CD14-positive monocyte (primary cell): ENCODE data around the gene RNF157. TPM values are rescaled to one million over a fixed set of nuclear protein-coding genes. Genes with fewer than 3 reads are reported as not detected.

Experiments
- DNase-seq, 3 donors: peaks; one replicate each; pipeline ENCODE4 v3.0.0-alpha.2; 2011 to 2022
- H2AFZ ChIP-seq: 2 replicates; pipeline ENCODE4 v1.6.0; 2012; ENCODE audit warnings: mild to moderate bottlenecking, low read depth, low read length, inconsistent platforms; ENCODE audit not compliant: insufficient read depth, poor library complexity, severe bottlenecking
- H3K27ac ChIP-seq, 2 donors: 1 replicate in 1 of 2; 2 replicates in 1 of 2; pipeline ENCODE4 v1.5.1; 2012 to 2013; ENCODE audit warnings: low read length in 2 of 2, control low read depth in 1 of 2, inconsistent platforms in 1 of 2, low read depth in 1 of 2, mild to moderate bottlenecking in 1 of 2
- H3K27me3 ChIP-seq, 2 donors: one replicate each; pipeline versions ENCODE4 v1.6.0 to v1.6.1; 2011 to 2013; ENCODE audit warnings: low read length in 2 of 2; ENCODE audit not compliant: control insufficient read depth in 2 of 2, insufficient read depth in 2 of 2
- H3K36me3 ChIP-seq, 2 donors: replicated peaks in 1 of 2; 1 replicate in 1 of 2; 2 replicates in 1 of 2; pipeline versions ENCODE4 v1.5.1 to v1.6.1; 2012 to 2013; ENCODE audit warnings: low read length in 2 of 2, control low read depth in 1 of 2, inconsistent platforms in 1 of 2, mild to moderate bottlenecking in 1 of 2; ENCODE audit not compliant: insufficient read depth in 2 of 2, control insufficient read depth in 1 of 2
- H3K4me1 ChIP-seq, 2 donors: 1 replicate in 1 of 2; 2 replicates in 1 of 2; pipeline versions ENCODE4 v1.5.1 to v1.6.1; 2012 to 2013; ENCODE audit warnings: low read length in 2 of 2, control low read depth in 1 of 2, inconsistent platforms in 1 of 2, mild to moderate bottlenecking in 1 of 2, moderate library complexity in 1 of 2; ENCODE audit not compliant: insufficient read depth in 2 of 2, control insufficient read depth in 1 of 2
- H3K4me2 ChIP-seq: replicated peaks from 2 replicates; pipeline ENCODE3; 2012; ENCODE audit warnings: low read length, moderate library complexity, mild to moderate bottlenecking; ENCODE audit not compliant: poor library complexity, severe bottlenecking; ENCODE audit errors: extremely low read depth
- H3K4me3 ChIP-seq, 3 experiments: fragments of 200-600 bp in 1 of 3; sonication (generic) in 1 of 3; replicated peaks in 1 of 3; 1 replicate in 2 of 3; 2 replicates in 1 of 3; pipeline ENCODE4 v1.5.1; 2011 to 2013; ENCODE audit warnings: low read length in 3 of 3, mild to moderate bottlenecking in 3 of 3, control low read depth in 2 of 3, low read depth in 2 of 3, inconsistent platforms in 1 of 3, moderate library complexity in 1 of 3
- H3K79me2 ChIP-seq: 2 replicates; pipeline ENCODE4 v1.6.0; 2012; ENCODE audit warnings: mild to moderate bottlenecking, control low read depth, inconsistent platforms, low read length, moderate library complexity; ENCODE audit not compliant: insufficient read depth
- H3K9ac ChIP-seq: 2 replicates; pipeline ENCODE4 v1.6.0; 2017; ENCODE audit warnings: low read length, mild to moderate bottlenecking; ENCODE audit not compliant: insufficient read depth, poor library complexity, severe bottlenecking
- H3K9me3 ChIP-seq, 2 donors: replicated peaks in 1 of 2; 1 replicate in 1 of 2; 2 replicates in 1 of 2; pipeline versions ENCODE4 v1.5.1 to v1.6.1; 2012 to 2013; ENCODE audit warnings: low read length in 2 of 2, control low read depth in 1 of 2; ENCODE audit not compliant: control insufficient read depth in 1 of 2, insufficient read depth in 1 of 2
- H4K20me1 ChIP-seq: 2 replicates; pipeline ENCODE4 v1.6.0; 2012; ENCODE audit warnings: mild to moderate bottlenecking, low read length, control low read depth, moderate library complexity; ENCODE audit not compliant: insufficient read depth
- H3K27ac Mint-ChIP-seq, 7 donors: one replicate each; pipeline ENCODE4 v1.8.0; 2020; ENCODE audit warnings: mild to moderate bottlenecking in 7 of 7, mixed read lengths in 7 of 7, moderate library complexity in 6 of 7, inconsistent platforms in 2 of 7
- H3K27me3 Mint-ChIP-seq, 3 donors: one replicate each; pipeline ENCODE4 v1.8.0; 2021 to 2022; ENCODE audit warnings: low read depth in 3 of 3, mild to moderate bottlenecking in 3 of 3, mixed read lengths in 3 of 3, moderate library complexity in 3 of 3, inconsistent platforms in 1 of 3
- H3K36me3 Mint-ChIP-seq, 2 donors: one replicate each; pipeline ENCODE4 v1.8.0; 2020; ENCODE audit warnings: mixed read lengths in 2 of 2, inconsistent platforms in 1 of 2, mild to moderate bottlenecking in 1 of 2
- H3K4me1 Mint-ChIP-seq: one replicate; pipeline ENCODE4 v1.8.0; 2020; ENCODE audit warnings: mild to moderate bottlenecking, mixed read lengths
- H3K4me3 Mint-ChIP-seq, 2 donors: one replicate each; pipeline ENCODE4 v1.8.0; 2020; ENCODE audit warnings: mild to moderate bottlenecking in 2 of 2, mixed read lengths in 2 of 2, moderate library complexity in 1 of 2
- H3K9me3 Mint-ChIP-seq, 7 donors: one replicate each; pipeline ENCODE4 v1.8.0; 2020 to 2022; ENCODE audit warnings: mixed read lengths in 7 of 7, mild to moderate bottlenecking in 6 of 7, moderate library complexity in 6 of 7, inconsistent platforms in 2 of 7
- WGBS: methylation state at CpG from one replicate; pipeline ENCODE4 v1.1.5; 2013; ENCODE audit warnings: missing lambda C conversion rate; ENCODE audit not compliant: insufficient coverage; 5-methylcytosine and 5-hydroxymethylcytosine counted together
- intact Hi-C, 2 donors: fragments of 100-400 bp; cut with micrococcal nuclease; formaldehyde crosslinking; loops; one replicate each; pipeline versions ENCODE4 v1.15.0 to v1.15.1; 2023
- polyA plus RNA-seq, 3 donors: library from polyadenylated mRNA; depleted of rRNA in 1 of 3; unstranded in 2 of 3; stranded (reverse) in 1 of 3; fragments of 300-500 nt in 2 of 3; fragments of >200 nt in 1 of 3; fragmentation: Illumina TruSeq in 2 of 3; gene quantifications; 1 replicate in 2 of 3; 2 replicates in 1 of 3; pipeline ENCODE4 v1.2.3, GENCODE V29; 2012 to 2021
- TF ChIP-seq, protein P1 (sequence below): fragments of 200-600 bp; IDR thresholded peaks from one replicate; pipeline ENCODE4 v1.8.0; 2022; ENCODE audit warnings: antibody characterized with exemption, mild to moderate bottlenecking

Gene RNF157
- polyA plus RNA-seq, 3 donors, result 0.03 TPM; not detected in 2

DNA sequence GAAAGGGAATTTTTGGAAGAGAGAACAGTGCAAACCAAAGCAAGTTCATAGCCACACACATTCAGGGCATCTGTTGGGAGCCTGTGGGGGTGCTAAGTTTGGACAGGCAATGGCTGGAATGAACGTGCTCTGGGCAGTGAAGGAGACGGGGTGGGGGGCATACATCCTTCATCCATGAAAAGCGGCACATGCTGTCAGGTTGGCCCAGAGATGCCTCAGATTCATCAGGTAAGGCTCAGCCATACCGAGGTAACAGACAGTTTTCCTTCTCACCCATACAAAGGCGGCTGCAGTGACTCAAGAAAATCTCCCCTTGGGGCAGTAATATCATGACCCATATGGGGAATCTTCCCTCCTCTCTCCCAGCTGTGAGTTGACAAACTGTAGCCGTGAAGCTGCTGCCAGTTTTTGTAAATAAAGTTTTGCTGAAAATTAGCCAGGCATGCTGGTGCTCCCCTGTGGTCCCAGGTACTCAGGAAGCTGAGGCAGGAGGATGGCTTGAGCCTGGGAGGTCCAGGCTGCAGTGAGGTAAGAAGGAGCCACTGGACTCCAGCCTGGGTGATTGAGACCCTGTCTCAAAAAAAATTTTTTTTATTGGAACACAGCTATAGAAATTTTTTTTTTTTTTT lies 15.6 kb upstream of the RNF157 start:
- no peak overlapping the region for H3K4me3 ChIP-seq
- H3K4me1 ChIP-seq, result peaks cover 42 to 47% of the 10 kb centered on the region in 2 donors
- H3K4me2 ChIP-seq, result no peak overlapping the region
- no peak for DNase-seq
- TF ChIP-seq, protein P1, sequence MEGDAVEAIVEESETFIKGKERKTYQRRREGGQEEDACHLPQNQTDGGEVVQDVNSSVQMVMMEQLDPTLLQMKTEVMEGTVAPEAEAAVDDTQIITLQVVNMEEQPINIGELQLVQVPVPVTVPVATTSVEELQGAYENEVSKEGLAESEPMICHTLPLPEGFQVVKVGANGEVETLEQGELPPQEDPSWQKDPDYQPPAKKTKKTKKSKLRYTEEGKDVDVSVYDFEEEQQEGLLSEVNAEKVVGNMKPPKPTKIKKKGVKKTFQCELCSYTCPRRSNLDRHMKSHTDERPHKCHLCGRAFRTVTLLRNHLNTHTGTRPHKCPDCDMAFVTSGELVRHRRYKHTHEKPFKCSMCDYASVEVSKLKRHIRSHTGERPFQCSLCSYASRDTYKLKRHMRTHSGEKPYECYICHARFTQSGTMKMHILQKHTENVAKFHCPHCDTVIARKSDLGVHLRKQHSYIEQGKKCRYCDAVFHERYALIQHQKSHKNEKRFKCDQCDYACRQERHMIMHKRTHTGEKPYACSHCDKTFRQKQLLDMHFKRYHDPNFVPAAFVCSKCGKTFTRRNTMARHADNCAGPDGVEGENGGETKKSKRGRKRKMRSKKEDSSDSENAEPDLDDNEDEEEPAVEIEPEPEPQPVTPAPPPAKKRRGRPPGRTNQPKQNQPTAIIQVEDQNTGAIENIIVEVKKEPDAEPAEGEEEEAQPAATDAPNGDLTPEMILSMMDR, result no peak
- no peaks in the 10 kb centered on the region for H3K9me3 ChIP-seq
- Mint-ChIP-seq H3K9me3 (peaks cover 0 to 3% (median 0%) of the 10 kb centered on the region in 7 donors), H3K4me3 (no peak overlapping the region), H3K27ac (peak overlapping the region in 1 of 7 donors; percentile 80), H3K27me3 (peaks cover 1 to 7% (median 2%) of the 10 kb centered on the region in 3 donors), H3K4me1 (peaks cover 49% of the 10 kb centered on the region), H3K36me3 (peaks cover 0 to 2% of the 10 kb centered on the region in 2 donors)
- no peaks in the 10 kb centered on the region for H3K27me3 ChIP-seq
- WGBS, result 100% methylated on average over 4 of the region's 6 CpGs
- no peaks in the 10 kb centered on the region for H3K79me2 ChIP-seq
- H4K20me1 ChIP-seq, result no peaks in the 10 kb centered on the region
- intact Hi-C loops, result no loop called here
- H3K27ac ChIP-seq, result no peak overlapping the region
- H3K9ac ChIP-seq, result no peak overlapping the region
- H2AFZ ChIP-seq, result no peak overlapping the region
- no peaks in the 10 kb centered on the region for H3K36me3 ChIP-seq

DNA sequence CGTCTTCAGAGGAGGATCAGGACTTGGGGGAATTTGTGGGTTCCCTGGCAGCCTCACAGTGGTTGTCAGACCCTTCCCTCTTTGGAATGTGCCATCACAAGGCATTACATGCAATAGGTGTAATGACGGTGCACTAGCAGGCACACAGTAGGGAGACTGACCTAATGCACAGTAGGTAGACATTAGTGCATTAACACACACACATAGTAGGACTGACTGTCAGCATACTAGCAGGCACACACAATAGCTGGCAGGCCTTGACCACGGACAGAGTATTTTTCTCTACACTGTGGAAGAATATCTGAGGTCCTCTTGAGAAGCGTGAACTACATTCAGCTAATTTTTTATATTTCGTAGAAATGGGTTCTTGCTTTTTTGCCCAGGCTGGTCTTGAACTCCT lies 14.0 kb upstream of the RNF157 start:
- WGBS, result 94% methylated on average over 4 of the region's 5 CpGs
- peaks cover 38% of the 10 kb centered on the region in 2 donors for H3K4me1 ChIP-seq

More for the DNA sequence above, 14.0 kb upstream of the RNF157 start:
- intact Hi-C loops, result no loop called here
- H3K4me3 ChIP-seq, result no peak overlapping the region
- peaks cover 37% of the 10 kb centered on the region for H3K4me1 Mint-ChIP-seq
- no peak overlapping the region for H2AFZ ChIP-seq
- H3K79me2 ChIP-seq, result no peaks in the 10 kb centered on the region
- H3K27ac Mint-ChIP-seq, result no peak overlapping the region
- no peaks in the 10 kb centered on the region for H3K36me3 ChIP-seq
- no peaks in the 10 kb centered on the region for H3K9me3 ChIP-seq
- H4K20me1 ChIP-seq, result no peaks in the 10 kb centered on the region
- peaks cover 1 to 5% (median 2%) of the 10 kb centered on the region in 3 donors for H3K27me3 Mint-ChIP-seq
- peaks cover 0 to 2% of the 10 kb centered on the region in 2 donors for H3K36me3 Mint-ChIP-seq
- H3K9ac ChIP-seq, result no peak overlapping the region
- no peak overlapping the region for H3K27ac ChIP-seq
- peaks cover 0 to 3% (median 0%) of the 10 kb centered on the region in 7 donors for H3K9me3 Mint-ChIP-seq
- no peaks in the 10 kb centered on the region for H3K27me3 ChIP-seq
- H3K4me2 ChIP-seq, result no peak overlapping the region
- TF ChIP-seq, protein P1, result no peak
- no peak for DNase-seq
- no peak overlapping the region for H3K4me3 Mint-ChIP-seq
